HepG2 (cell line): ENCODE data around the gene ZNF618. TPM values are rescaled to one million over a fixed set of nuclear protein-coding genes. Genes with fewer than 3 reads are reported as not detected.
A peak's percentile ranks its signal among the peaks of the same experiment; 100 is the strongest.

Source experiments
- ARNT2 ChIP-seq: sonication (generic); formaldehyde crosslinking; IDR thresholded peaks from 2 replicates; pipeline ENCODE4 v1.8.0; 2022; ENCODE audit warnings: mild to moderate bottlenecking, low read depth, missing genetic modification reagents, moderate library complexity
- ATM ChIP-seq: fragments of 450-650 bp; IDR thresholded peaks from 2 replicates; pipeline ENCODE4 v1.7.1; 2017; ENCODE audit warnings: mild to moderate bottlenecking, borderline replicate concordance
- GATA4 ChIP-seq: sonication (generic); IDR thresholded peaks from 2 replicates; pipeline ENCODE4 v1.6.1; 2016; ENCODE audit warnings: antibody characterized with exemption, low read depth, borderline replicate concordance
- MYPOP ChIP-seq: sonication (generic); formaldehyde crosslinking; IDR thresholded peaks from 2 replicates; pipeline ENCODE4 v1.8.1; 2023; ENCODE audit warnings: mild to moderate bottlenecking, moderate library complexity, missing genetic modification reagents
- MZF1 ChIP-seq: sonication (generic); formaldehyde crosslinking; IDR thresholded peaks from 2 replicates; pipeline ENCODE4 v1.8.1; 2023; ENCODE audit warnings: mild to moderate bottlenecking, missing genetic modification reagents, borderline replicate concordance
- POGZ ChIP-seq: sonication (generic); formaldehyde crosslinking; IDR thresholded peaks from 2 replicates; pipeline ENCODE4 v1.4.0; 2020; ENCODE audit warnings: mild to moderate bottlenecking, missing genetic modification reagents
- SRSF1 ChIP-seq: fragments of 200-400 bp; formaldehyde crosslinking; optimal IDR thresholded peaks from 2 replicates; pipeline ENCODE3; 2017; ENCODE audit warnings: mild to moderate bottlenecking, low read depth, low read length, moderate library complexity
- STAT5B ChIP-seq: sonication (generic); formaldehyde crosslinking; IDR thresholded peaks from 2 replicates; pipeline ENCODE4 v1.4.0; 2020; ENCODE audit warnings: missing genetic modification reagents
- U2AF1 ChIP-seq: fragments of 200-400 bp; formaldehyde crosslinking; optimal IDR thresholded peaks from 2 replicates; pipeline ENCODE3; 2017; ENCODE audit warnings: mild to moderate bottlenecking, low read depth, low read length
- ZFAT ChIP-seq: sonication (generic); formaldehyde crosslinking; conservative IDR thresholded peaks from 2 replicates; pipeline ENCODE4 v1.8.1; 2023; ENCODE audit warnings: missing genetic modification reagents, inconsistent platforms
- ZMYM2 ChIP-seq: sonication (generic); formaldehyde crosslinking; IDR thresholded peaks from 2 replicates; pipeline ENCODE4 v1.8.0; 2022; ENCODE audit warnings: mild to moderate bottlenecking, missing genetic modification reagents
- ZNF205 ChIP-seq: IDR thresholded peaks from 2 replicates; pipeline ENCODE4 v1.6.1; 2018; ENCODE audit warnings: missing biosample characterization, missing genetic modification reagents
- ZNF251 ChIP-seq: sonication (generic); formaldehyde crosslinking; IDR thresholded peaks from 2 replicates; pipeline ENCODE4 v1.9.0; 2021; ENCODE audit warnings: mild to moderate bottlenecking, missing genetic modification reagents
- ZNF253 ChIP-seq: sonication (generic); formaldehyde crosslinking; IDR thresholded peaks from 2 replicates; pipeline ENCODE4 v1.8.0; 2022; ENCODE audit warnings: mild to moderate bottlenecking, missing genetic modification reagents, borderline replicate concordance
- ZNF574 ChIP-seq: sonication (generic); formaldehyde crosslinking; IDR thresholded peaks from 2 replicates; pipeline ENCODE4 v1.4.0; 2020; ENCODE audit warnings: missing genetic modification reagents
- ZNF674 ChIP-seq: sonication (generic); formaldehyde crosslinking; IDR thresholded peaks from 2 replicates; pipeline ENCODE4 v1.5.0; 2020; ENCODE audit warnings: low read depth, mild to moderate bottlenecking, missing genetic modification reagents
- ZNF773 ChIP-seq: sonication (generic); formaldehyde crosslinking; IDR thresholded peaks from 2 replicates; pipeline ENCODE4 v1.4.0; 2020; ENCODE audit warnings: missing genetic modification reagents, borderline replicate concordance
- ZNF784 ChIP-seq: sonication (generic); formaldehyde crosslinking; IDR thresholded peaks from 2 replicates; pipeline ENCODE4 v1.5.1; 2020; ENCODE audit warnings: missing genetic modification reagents, mild to moderate bottlenecking, borderline replicate concordance
- polyA plus RNA-seq, 8 experiments: library from polyadenylated mRNA; depleted of rRNA in 3 of 8; stranded (reverse) in 7 of 8; unstranded in 1 of 8; fragments of >200 nt; fragmentation: Illumina TruSeq in 4 of 8; extraction: Trizol in 4 of 8; gene quantifications; 2 replicates each; pipeline versions ENCODE4 v1.2.1 to v1.2.3, GENCODE V29; 2011 to 2016; ENCODE audit warnings: low read depth in 4 of 8, missing spikeins in 1 of 8, mixed read lengths in 1 of 8; ENCODE audit not compliant: insufficient read depth in 1 of 8
- total RNA-seq, 5 experiments: library from RNA; depleted of rRNA; stranded (reverse); fragments of >200 nt; fragmentation: Illumina TruSeq; extraction: Trizol; gene quantifications; 2 replicates each; pipeline ENCODE4 v1.2.3, GENCODE V29; 2016; ENCODE audit warnings: low read depth in 1 of 5
- TF ChIP-seq, protein P1 (sequence below): sonication (generic); formaldehyde crosslinking; IDR thresholded peaks from 2 replicates; pipeline ENCODE4 v1.5.0; 2020; ENCODE audit warnings: missing genetic modification reagents
- TF ChIP-seq, protein P2 (sequence below): IDR thresholded peaks from 2 replicates; pipeline ENCODE4 v1.4.0; 2020; ENCODE audit warnings: mild to moderate bottlenecking, missing genetic modification reagents

Gene ZNF618
- total and polyA plus RNA-seq, 2 of the 13 experiments (the other 11 are each of a cell fraction or from before 2014, with no cell fraction given): 0.07 TPM

DNA sequence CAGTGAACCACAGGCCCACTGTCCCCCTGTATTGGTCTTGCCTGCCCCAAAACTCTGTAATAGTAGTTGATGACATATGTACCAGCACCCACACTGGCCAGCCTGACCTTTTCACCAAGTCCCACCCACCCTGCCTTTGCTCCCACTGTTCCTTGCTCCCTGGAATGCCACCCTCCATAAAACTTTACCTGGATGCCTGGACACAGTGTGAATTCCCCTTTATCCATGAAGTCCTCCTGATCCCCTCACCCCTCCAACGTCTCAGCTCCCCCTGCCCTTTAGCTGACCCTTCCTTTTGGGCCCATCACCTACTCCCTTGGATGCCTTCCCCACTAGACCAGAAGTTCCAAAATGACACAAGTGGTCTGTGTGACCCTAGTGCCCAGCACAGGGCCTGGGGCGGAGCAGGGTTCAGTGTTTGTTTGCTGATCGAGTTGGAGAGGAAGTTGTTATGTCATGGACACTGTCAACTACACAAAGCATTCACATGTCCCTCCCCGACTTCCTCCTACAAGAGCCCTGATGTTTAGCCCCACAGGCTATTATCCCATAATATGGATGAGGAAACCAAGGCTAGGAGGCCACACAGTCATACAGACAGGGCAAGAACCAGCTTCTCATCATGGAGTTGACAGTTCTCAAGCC is 185.8 kb downstream of the ZNF618 start (continued):
- TF ChIP-seq GATA4 (no peak), ARNT2 (CRISPR knock-in tag) (no peak), STAT5B (no peak), ATM (no peak), MZF1 (CRISPR knock-in tag) (no peak), ZFAT (CRISPR knock-in tag) (no peak), ZNF784 (CRISPR knock-in tag) (no peak), ZNF205 (CRISPR knock-in tag) (no peak), ZNF253 (CRISPR knock-in tag) (no peak), U2AF1 (no peak), ZMYM2 (peak; percentile 92), ZNF674 (CRISPR knock-in tag) (no peak), ZNF574 (CRISPR knock-in tag) (no peak), ZNF773 (no peak), SRSF1 (no peak), POGZ (CRISPR knock-in tag) (peak; percentile 16; the same call in 1 of the 2 replicates), MYPOP (CRISPR knock-in tag) (no peak), ZNF251 (no peak)
- TF ChIP-seq, protein P1, sequence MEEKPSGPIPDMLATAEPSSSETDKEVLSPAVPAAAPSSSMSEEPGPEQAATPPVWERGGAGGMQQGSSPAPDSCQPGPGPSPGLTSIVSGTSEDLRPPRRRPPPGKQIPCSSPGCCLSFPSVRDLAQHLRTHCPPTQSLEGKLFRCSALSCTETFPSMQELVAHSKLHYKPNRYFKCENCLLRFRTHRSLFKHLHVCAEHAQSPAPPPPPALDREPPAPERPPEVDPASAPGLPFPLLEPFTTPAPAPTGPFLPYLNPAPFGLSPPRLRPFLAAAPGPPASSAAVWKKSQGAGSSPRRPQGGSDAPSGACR (CRISPR knock-in tag): no peak
- TF ChIP-seq, protein P2, sequence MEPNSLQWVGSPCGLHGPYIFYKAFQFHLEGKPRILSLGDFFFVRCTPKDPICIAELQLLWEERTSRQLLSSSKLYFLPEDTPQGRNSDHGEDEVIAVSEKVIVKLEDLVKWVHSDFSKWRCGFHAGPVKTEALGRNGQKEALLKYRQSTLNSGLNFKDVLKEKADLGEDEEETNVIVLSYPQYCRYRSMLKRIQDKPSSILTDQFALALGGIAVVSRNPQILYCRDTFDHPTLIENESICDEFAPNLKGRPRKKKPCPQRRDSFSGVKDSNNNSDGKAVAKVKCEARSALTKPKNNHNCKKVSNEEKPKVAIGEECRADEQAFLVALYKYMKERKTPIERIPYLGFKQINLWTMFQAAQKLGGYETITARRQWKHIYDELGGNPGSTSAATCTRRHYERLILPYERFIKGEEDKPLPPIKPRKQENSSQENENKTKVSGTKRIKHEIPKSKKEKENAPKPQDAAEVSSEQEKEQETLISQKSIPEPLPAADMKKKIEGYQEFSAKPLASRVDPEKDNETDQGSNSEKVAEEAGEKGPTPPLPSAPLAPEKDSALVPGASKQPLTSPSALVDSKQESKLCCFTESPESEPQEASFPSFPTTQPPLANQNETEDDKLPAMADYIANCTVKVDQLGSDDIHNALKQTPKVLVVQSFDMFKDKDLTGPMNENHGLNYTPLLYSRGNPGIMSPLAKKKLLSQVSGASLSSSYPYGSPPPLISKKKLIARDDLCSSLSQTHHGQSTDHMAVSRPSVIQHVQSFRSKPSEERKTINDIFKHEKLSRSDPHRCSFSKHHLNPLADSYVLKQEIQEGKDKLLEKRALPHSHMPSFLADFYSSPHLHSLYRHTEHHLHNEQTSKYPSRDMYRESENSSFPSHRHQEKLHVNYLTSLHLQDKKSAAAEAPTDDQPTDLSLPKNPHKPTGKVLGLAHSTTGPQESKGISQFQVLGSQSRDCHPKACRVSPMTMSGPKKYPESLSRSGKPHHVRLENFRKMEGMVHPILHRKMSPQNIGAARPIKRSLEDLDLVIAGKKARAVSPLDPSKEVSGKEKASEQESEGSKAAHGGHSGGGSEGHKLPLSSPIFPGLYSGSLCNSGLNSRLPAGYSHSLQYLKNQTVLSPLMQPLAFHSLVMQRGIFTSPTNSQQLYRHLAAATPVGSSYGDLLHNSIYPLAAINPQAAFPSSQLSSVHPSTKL (CRISPR knock-in tag): peak; percentile 79
